HepG2 (cell line): ENCODE data around the gene HES7.

ENCODE experiments used
- KAT2B ChIP-seq: fragments of 150-350 bp; IDR thresholded peaks from 2 replicates; pipeline ENCODE4 v1.6.1; 2014; ENCODE audit warnings: low read depth, low read length, borderline replicate concordance
- POLR2AphosphoS5 ChIP-seq: IDR thresholded peaks from 2 replicates; pipeline ENCODE4 v1.6.1; 2012; ENCODE audit warnings: low read depth, low read length
- SMC3 ChIP-seq: IDR thresholded peaks from 2 replicates; pipeline ENCODE4 v1.6.1; 2011; ENCODE audit warnings: low read length, improper control_type of control experiment
- SRF ChIP-seq: IDR thresholded peaks from 2 replicates; pipeline ENCODE4 v1.6.1; 2011; ENCODE audit warnings: mild to moderate bottlenecking, low read depth, low read length, moderate library complexity

DNA sequence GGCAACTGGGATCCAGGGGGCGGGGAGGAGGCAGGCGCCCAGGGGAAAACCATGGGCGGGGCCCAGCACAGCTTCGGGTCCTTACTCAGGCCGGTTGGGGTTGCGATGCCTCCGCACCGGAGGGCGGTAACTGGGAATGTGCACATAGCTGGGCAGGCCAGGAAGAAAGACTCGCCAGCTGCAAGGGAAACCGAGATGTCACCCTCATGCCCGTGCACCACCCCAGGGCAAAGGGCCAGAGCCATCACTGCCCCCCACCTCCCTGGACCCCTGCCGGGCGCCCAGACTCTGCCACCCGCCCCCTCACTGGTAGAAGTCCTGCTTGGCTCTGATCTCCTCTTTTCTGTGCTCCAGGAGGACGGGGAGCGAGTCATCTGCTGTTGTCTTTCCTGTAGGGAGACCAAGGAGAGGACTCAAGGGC lies 43.1 kb downstream of the HES7 start:
- TF ChIP-seq POLR2AphosphoS5 (no peak), SMC3 (no peak), KAT2B (no peak), SRF (no peak)
